HG03108 (cell line): ENCODE results near the gene SORBS1.

ENCODE experiments used
- ATAC-seq: cut with Tn5 transposase; IDR thresholded peaks from one replicate; pipeline ENCODE4 v1.9.1; 2021; ENCODE audit warnings: moderate library complexity; ENCODE audit not compliant: unreplicated experiment

The SORBS1 gene

GRCh38 chr10:95542330-95542729 lies 18.8 kb downstream of the SORBS1 start:
- no peak for ATAC-seq

DNA sequence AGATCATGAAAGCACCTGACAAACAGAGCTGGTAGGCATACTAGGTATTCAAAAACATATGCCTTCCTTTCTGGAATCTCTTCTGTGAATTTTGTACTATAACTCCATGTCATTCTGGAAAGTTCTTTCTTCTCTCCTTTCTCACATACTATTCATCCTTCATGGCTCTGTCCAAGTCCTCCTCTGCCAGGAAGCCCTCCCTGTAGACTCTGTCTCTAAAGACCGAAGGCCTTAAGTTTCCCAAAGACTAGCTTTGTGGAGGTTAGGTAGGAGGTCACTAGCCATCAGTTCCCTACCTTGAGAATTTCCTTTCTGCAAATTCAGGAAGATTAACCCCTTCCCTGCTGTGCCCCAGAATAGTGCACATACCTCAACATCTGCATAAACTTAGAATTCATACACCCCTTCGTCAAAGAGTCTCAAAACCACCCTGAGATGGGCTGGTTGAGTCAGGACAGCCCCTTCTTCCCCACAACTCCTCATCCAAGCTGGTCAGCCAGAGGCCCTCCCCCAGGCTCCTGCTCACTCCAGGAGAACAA lies 20.6 kb downstream of the SORBS1 start:
- no peak for ATAC-seq

DNA sequence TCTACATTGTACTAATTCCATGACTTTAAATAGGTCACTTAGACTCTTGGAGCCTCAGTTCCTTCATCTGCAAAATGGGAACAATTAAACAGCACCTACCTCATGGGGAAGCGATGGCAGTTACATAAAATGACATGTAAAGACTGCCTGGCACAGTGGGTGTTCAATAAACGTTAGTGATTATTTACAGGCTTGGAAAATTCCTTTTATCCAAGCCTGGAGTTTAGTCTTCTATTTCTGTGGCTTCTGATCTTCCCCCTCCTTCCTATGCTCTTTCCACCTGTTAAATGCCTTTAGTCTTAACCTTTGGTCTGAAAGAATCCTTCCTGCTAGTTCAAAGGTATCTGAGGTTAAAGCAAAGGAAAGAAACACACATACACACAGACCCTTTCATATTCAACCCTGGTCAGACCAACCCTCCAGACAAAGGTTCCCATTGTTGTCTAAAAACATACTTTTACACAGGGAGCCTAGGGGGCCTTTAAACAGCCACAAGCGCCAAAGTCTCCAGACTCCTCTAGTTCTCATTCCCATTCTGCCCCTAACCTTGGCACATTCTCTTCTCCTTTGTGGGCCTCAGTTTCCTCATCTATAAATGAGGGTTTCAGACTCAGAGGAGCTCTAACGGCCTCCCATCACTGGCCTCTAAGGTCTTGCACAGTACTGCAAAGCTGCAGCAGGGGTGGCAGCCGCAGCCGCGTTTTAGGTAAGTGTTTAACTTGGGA lies 21.4 kb downstream of the SORBS1 start:
- no peak for ATAC-seq

DNA sequence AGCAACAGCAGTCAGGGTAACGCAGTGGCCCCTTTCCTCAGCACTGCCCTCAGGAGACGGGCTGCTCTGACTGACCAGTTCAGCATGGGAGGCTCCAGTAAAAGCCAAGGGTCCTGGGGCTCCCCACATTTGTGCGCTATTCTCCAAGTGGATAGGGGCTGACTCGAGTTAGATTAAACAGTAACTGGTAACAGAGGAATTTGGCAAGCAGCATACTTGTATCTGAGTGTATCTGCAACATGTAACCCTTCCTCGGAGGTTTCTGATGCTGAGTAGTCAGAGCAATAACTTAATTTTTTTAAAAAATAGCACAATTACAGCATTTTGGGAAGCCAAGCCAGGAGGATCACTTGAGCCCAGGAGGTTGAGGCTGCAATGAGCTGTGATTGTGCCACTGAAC lies 22.8 kb downstream of the SORBS1 start:
- ATAC-seq: no peak

GRCh38 chr10:95537542-95537927 lies 23.6 kb downstream of the SORBS1 start:
- ATAC-seq: no peak

DNA sequence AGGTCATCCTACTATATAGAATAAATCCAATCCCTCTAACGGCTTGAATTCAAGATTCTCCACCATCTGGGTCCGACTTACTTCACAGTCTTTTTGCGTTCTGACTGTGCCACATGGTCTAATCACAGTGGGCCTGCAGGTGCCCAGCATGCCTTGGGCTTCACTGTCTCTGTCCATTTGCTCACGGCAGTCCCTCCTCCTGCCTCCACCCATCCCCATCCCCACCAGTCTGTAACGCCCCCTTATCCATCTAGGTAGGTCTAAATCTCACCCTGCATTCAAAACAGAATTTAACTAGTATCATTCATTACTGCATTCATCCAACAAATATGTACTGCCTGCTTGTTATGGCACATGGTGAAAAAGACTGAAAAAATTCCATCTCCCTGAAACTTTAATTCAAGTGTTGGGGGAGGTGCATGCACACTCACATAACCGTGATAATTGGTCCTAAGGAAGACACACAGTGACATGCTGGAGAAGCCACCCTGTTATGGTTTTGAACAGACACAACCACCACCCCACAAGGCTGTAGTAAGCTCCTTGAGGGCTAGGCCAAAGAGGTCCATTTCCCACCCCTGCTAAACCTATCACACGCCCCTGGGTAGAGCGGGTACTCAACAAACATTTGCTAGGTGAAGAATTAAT lies 24.2 kb downstream of the SORBS1 start:
- ATAC-seq: no peak

- ATAC-seq: no peak
Measured at GRCh38 chr10:95536017-95536416, 25.2 kb downstream of the SORBS1 start.

- ATAC-seq: no peak
Measured at GRCh38 chr10:95535526-95535925, 25.6 kb downstream of the SORBS1 start.

GRCh38 chr10:95533590-95533989 lies 27.6 kb downstream of the SORBS1 start:
- ATAC-seq: no peak

DNA sequence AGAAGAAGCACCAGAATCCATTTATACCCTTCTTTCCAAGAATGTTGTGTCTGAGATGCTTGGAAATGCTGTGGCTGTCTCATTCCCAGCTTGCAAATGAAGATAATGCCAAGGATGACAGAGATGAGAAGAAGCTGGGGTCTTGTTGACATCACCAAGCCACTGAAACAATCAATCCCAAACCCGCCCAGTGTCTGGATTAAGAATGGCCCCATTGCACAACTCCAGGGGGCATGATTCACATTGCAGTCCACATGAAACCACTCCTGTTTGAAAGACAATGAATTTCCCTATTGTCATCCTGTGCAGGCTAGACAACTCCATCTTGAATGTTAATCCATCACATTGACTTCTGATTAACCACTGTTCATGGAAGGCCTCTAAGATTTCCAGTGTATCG lies 28.6 kb downstream of the SORBS1 start:
- no peak for ATAC-seq

GRCh38 chr10:95531994-95532399 lies 29.2 kb downstream of the SORBS1 start:
- no peak for ATAC-seq

DNA sequence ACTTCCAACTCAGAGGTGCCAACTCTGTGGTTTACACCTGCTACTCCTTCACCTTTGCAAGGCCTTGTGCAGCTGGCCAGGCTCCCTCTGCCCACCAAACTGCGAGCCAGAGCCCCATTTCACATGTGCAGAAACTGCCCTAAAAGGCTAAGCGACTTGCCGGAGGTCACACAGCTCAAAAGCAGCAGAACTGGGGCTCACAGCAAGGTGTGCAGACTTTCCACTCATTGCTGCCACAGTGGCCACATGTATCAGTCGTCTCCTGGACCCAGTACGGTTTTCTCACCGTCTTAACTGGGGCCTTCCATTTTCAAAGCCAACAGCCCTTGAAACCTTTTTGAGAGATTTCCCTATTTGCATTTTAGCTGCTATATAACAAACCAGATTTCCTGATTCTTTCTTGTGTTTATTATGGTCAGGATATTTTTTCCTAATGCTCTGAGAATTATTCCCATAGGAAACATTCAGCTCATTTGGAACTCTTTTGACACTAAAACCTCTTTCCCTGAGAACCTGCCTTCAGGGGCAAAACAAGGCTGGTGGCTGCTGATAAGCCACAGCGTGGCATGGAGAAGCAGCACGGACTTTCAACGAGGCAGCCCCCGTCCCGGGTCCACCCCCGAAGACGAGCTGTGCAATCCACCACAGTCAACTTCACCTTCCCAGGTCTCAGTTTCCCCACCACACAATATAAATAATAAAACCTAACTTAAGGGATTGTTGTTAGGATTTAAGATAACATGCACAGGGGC lies 29.9 kb downstream of the SORBS1 start:
- no peak for ATAC-seq

- ATAC-seq: no peak
Measured at GRCh38 chr10:95530561-95530960, 30.6 kb downstream of the SORBS1 start.

- ATAC-seq: no peak
Measured at GRCh38 chr10:95530029-95530428, 31.1 kb downstream of the SORBS1 start.

DNA sequence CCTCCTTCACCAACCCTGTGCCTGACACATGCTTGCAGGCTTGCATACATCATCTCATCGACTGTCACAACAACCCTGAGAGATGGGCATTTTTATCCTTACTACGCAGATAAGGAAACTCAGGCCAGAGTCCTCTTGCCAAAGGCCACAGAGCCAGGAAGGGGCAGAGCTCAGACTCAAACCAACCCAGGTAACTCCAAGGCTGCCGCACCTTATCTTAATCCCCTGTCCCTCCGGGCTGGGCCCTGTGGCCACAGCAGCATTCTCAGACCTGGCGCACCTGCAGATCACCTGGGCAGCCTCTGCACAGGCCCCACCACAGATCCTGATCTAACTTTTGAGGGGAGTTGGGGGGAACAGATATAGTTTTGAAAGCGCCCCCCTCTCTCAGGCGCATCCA lies 35.1 kb downstream of the SORBS1 start:
- ATAC-seq: no peak

DNA sequence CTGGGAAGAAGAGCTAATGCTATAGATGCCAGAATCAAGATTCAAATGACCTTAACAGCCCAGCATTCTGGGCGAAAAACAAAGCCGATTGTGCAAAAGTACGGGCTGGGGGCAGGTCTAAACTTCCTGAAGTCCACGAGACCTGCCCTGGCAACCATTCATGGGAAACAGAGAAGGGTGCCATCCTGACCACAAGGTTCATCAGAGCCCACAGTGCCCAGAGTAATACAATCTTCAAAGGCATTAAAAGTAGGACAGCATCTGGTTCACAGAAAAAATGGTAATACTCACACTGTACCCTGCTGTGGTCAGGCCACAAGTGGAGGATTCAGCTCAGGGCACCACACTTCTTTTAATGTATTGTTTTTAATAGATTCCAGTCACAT lies 36.1 kb downstream of the SORBS1 start:
- no peak for ATAC-seq

- ATAC-seq: no peak
Measured at GRCh38 chr10:95524358-95525032, 36.7 kb downstream of the SORBS1 start.

- no peak for ATAC-seq
Measured at GRCh38 chr10:95522117-95522516, 39.1 kb downstream of the SORBS1 start.

GRCh38 chr10:95520617-95521016 lies 40.6 kb downstream of the SORBS1 start:
- ATAC-seq: no peak

GRCh38 chr10:95518455-95519452 lies 42.4 kb downstream of the SORBS1 start:
- no peak for ATAC-seq
